H9 (cell line): ENCODE data around the gene PDZD7. TPM values are rescaled to one million over a fixed set of nuclear protein-coding genes. Genes with fewer than 3 reads are reported as not detected.

Source experiments
- DNase-seq: peaks from one replicate; pipeline ENCODE4 v3.0.0-alpha.2; 2017
- H2AFZ ChIP-seq: one replicate; pipeline ENCODE4 v1.6.1; 2013; ENCODE audit warnings: mild to moderate bottlenecking, low read length, control low read depth, moderate library complexity
- H2AK5ac ChIP-seq: 2 replicates; pipeline ENCODE4 v1.6.1; 2013; ENCODE audit warnings: low read length, control low read depth, mixed read lengths; ENCODE audit not compliant: insufficient read length
- H2BK120ac ChIP-seq: one replicate; pipeline ENCODE4 v1.6.1; 2013; ENCODE audit warnings: low read depth, mild to moderate bottlenecking, low read length, control low read depth, inconsistent platforms; ENCODE audit not compliant: poor library complexity, severe bottlenecking
- H2BK12ac ChIP-seq: 2 replicates; pipeline ENCODE4 v1.6.1; 2013; ENCODE audit warnings: low read length, control low read depth, mixed read lengths, low read depth; ENCODE audit not compliant: insufficient read length
- H2BK15ac ChIP-seq: 2 replicates; pipeline ENCODE4 v1.6.1; 2013; ENCODE audit warnings: low read depth, low read length, control low read depth
- H2BK20ac ChIP-seq: one replicate; pipeline ENCODE4 v1.6.1; 2013; ENCODE audit warnings: low read depth, mild to moderate bottlenecking, low read length, control low read depth, inconsistent platforms; ENCODE audit not compliant: poor library complexity, severe bottlenecking
- H2BK5ac ChIP-seq: 2 replicates; pipeline ENCODE4 v1.6.1; 2013; ENCODE audit warnings: low read length, control low read depth, mixed read lengths; ENCODE audit not compliant: insufficient read length
- H3K14ac ChIP-seq: 2 replicates; pipeline ENCODE4 v1.6.1; 2013; ENCODE audit warnings: low read length, control low read depth; ENCODE audit not compliant: insufficient read depth
- H3K18ac ChIP-seq: 2 replicates; pipeline ENCODE4 v1.6.1; 2013; ENCODE audit warnings: low read depth, mild to moderate bottlenecking, mixed read lengths, low read length, control low read depth; ENCODE audit not compliant: insufficient read length
- H3K23ac ChIP-seq: 2 replicates; pipeline ENCODE4 v1.6.1; 2013; ENCODE audit warnings: low read length, control low read depth, mixed read lengths, low read depth; ENCODE audit not compliant: insufficient read length
- H3K23me2 ChIP-seq: 2 replicates; pipeline ENCODE4 v1.6.1; 2013; ENCODE audit warnings: low read depth, mild to moderate bottlenecking, mixed read lengths, low read length, control low read depth; ENCODE audit not compliant: insufficient read length, poor library complexity, severe bottlenecking
- H3K27ac ChIP-seq: 2 replicates; pipeline ENCODE4 v1.5.1; 2013; ENCODE audit warnings: low read length, control low read depth, mixed read lengths, low read depth; ENCODE audit not compliant: insufficient read length
- H3K27me3 ChIP-seq: 2 replicates; pipeline ENCODE4 v1.6.1; 2013; ENCODE audit warnings: low read length, control low read depth, inconsistent platforms; ENCODE audit not compliant: insufficient read depth
- H3K4ac ChIP-seq: 2 replicates; pipeline ENCODE4 v1.6.1; 2013; ENCODE audit warnings: low read depth, mild to moderate bottlenecking, control low read depth, inconsistent platforms, low read length, moderate library complexity
- H3K4me1 ChIP-seq: 2 replicates; pipeline ENCODE4 v1.6.1; 2013; ENCODE audit warnings: low read length, control low read depth, inconsistent platforms; ENCODE audit not compliant: insufficient read depth
- H3K4me2 ChIP-seq: 2 replicates; pipeline ENCODE4 v1.6.1; 2013; ENCODE audit warnings: low read length, control low read depth, mixed read lengths; ENCODE audit not compliant: insufficient read length, insufficient read depth
- H3K56ac ChIP-seq: 2 replicates; pipeline ENCODE4 v1.6.1; 2013; ENCODE audit warnings: low read depth, mild to moderate bottlenecking, mixed read lengths, low read length, control low read depth; ENCODE audit not compliant: insufficient read length
- H3K79me1 ChIP-seq: 2 replicates; pipeline ENCODE4 v1.6.1; 2013; ENCODE audit warnings: low read depth, mild to moderate bottlenecking, moderate library complexity, low read length, control low read depth, inconsistent platforms; ENCODE audit not compliant: insufficient read depth, poor library complexity, severe bottlenecking
- H3K79me2 ChIP-seq: 2 replicates; pipeline ENCODE4 v1.6.1; 2013; ENCODE audit warnings: low read length, control low read depth, inconsistent platforms; ENCODE audit not compliant: insufficient read depth
- H3K9ac ChIP-seq: 2 replicates; pipeline ENCODE4 v1.6.1; 2013; ENCODE audit warnings: low read length, control low read depth, mixed read lengths; ENCODE audit not compliant: insufficient read length; ENCODE audit errors: extremely low read depth
- H3K9me3 ChIP-seq: one replicate; pipeline ENCODE4 v1.6.1; 2013; ENCODE audit warnings: low read depth, low read length, inconsistent platforms; ENCODE audit not compliant: control insufficient read depth
- H3T11ph ChIP-seq: one replicate; pipeline ENCODE4 v1.6.1; 2013; ENCODE audit warnings: mild to moderate bottlenecking, low read length, control low read depth, inconsistent platforms
- H4K20me1 ChIP-seq: one replicate; pipeline ENCODE4 v1.6.1; 2013; ENCODE audit not compliant: control insufficient read depth, insufficient read length, insufficient read depth
- H4K5ac ChIP-seq: 2 replicates; pipeline ENCODE4 v1.6.1; 2013; ENCODE audit warnings: low read depth, mild to moderate bottlenecking, mixed read lengths, low read length, control low read depth; ENCODE audit not compliant: insufficient read length
- H4K8ac ChIP-seq: replicated peaks from 2 replicates; pipeline ENCODE4 v1.6.1; 2013; ENCODE audit warnings: low read length, control low read depth, mixed read lengths, low read depth; ENCODE audit not compliant: insufficient read length
- H4K91ac ChIP-seq: 2 replicates; pipeline ENCODE4 v1.6.1; 2013; ENCODE audit warnings: low read depth, mild to moderate bottlenecking, moderate library complexity, mixed read lengths, low read length, control low read depth; ENCODE audit not compliant: insufficient read length
- H3K27ac Mint-ChIP-seq, 3 experiments: 2 replicates in 2 of 3; 3 replicates in 1 of 3; pipeline ENCODE4 v1.8.0; 2020 to 2021; ENCODE audit warnings: mixed read lengths in 3 of 3, mild to moderate bottlenecking in 1 of 3, moderate library complexity in 1 of 3
- H3K27me3 Mint-ChIP-seq: 2 replicates; pipeline ENCODE4 v1.8.0; 2021; ENCODE audit warnings: low read depth, mild to moderate bottlenecking, moderate library complexity, mixed read lengths
- H3K36me3 Mint-ChIP-seq, 3 experiments: 2 replicates in 2 of 3; 3 replicates in 1 of 3; pipeline ENCODE4 v1.8.0; 2020 to 2021; ENCODE audit warnings: low read depth in 3 of 3, mixed read lengths in 3 of 3; ENCODE audit not compliant: insufficient read depth in 1 of 3
- H3K4me1 Mint-ChIP-seq, 2 experiments: 2 replicates each; pipeline ENCODE4 v1.8.0; 2020; ENCODE audit warnings: mixed read lengths in 2 of 2
- H3K4me3 Mint-ChIP-seq, 2 experiments: 2 replicates in 1 of 2; 3 replicates in 1 of 2; pipeline ENCODE4 v1.8.0; 2020 to 2021; ENCODE audit warnings: mild to moderate bottlenecking in 2 of 2, mixed read lengths in 2 of 2, moderate library complexity in 1 of 2
- H3K9me3 Mint-ChIP-seq, 2 experiments: 2 replicates in 1 of 2; 3 replicates in 1 of 2; pipeline ENCODE4 v1.8.0; 2020; ENCODE audit warnings: mild to moderate bottlenecking in 2 of 2, mixed read lengths in 2 of 2, moderate library complexity in 1 of 2
- WGBS: extraction: QIAGEN DNeasy Blood & Tissue Kit; methylation state at CpG from one replicate; pipeline ENCODE4 v1.1.7; 2013; ENCODE audit warnings: missing lambda C conversion rate, low lambda C conversion rate, mixed read lengths; ENCODE audit not compliant: insufficient read length; ENCODE audit errors: extremely low coverage; 5-methylcytosine and 5-hydroxymethylcytosine counted together
- total RNA-seq: library from RNA; stranded (reverse); gene quantifications from 2 replicates; pipeline ENCODE4 v1.2.1, GENCODE V29; 2021
- TF ChIP-seq, protein P1 (sequence below): fragments of 200-600 bp; sonication (generic); conservative IDR thresholded peaks from 3 replicates; pipeline ENCODE4 v1.8.0; 2021; ENCODE audit warnings: antibody characterized with exemption, mild to moderate bottlenecking

The PDZD7 gene
- total RNA-seq, 1 experiment from 2014 or later, result 2.0 TPM

DNA sequence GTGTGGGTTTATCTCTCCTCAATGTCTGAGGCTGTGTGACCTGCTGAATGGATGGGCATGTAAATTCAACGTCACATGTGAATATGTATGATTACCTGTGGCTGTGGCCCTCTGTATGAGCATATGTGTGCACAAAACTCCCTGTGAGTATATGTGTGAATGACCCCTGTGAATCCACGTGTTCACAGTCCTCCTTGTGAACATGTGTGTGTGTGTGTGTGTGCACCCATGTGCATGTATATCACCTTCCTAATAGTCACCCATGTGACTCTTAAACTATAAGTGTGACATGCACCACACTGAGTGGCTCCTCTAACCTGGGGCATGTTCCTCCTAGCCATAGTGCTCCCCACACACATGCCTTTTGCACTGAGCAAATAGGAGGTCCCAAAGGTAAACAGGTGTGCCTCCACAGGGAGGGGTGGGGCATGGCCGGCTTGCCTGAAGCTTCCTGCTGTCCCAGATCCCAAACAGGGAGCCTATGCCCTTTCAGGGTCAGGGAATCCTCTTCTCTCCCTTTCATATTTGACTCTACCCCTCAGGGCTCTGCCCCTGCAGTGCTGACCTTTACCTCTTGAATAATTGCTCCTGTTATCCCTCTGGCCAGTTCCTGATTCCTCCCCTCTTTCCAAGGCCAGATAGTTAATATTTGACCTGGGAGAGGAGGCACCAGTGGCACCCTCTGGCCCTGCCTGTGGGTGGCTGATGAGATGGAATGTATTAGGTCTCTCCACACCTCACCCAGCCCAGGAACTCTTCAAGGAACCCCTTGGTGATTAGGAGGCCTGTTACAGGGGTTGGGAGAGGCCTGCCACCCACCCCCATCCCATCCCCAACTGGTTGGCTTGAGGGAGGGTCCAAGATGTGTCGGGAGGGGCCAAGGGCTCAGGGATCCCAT lies 59.8 kb downstream of the PDZD7 start:
- Histone ChIP-seq H2AK5ac (no peak overlapping the region), H2BK5ac (no peak overlapping the region), H3K23me2 (peaks cover 12% of the 10 kb centered on the region), H4K91ac (no peak overlapping the region), H3K4me1 (no peaks in the 10 kb centered on the region), H3T11ph (no peak overlapping the region), H2BK12ac (no peak overlapping the region), H3K4me2 (no peak overlapping the region), H3K18ac (no peak overlapping the region), H4K5ac (no peak overlapping the region), H4K8ac (no peak overlapping the region), H2BK20ac (no peak overlapping the region), H3K79me1 (no peaks in the 10 kb centered on the region), H3K23ac (no peak overlapping the region), H3K14ac (no peak overlapping the region), H2BK15ac (no peak overlapping the region), H3K27ac (no peak overlapping the region), H3K9me3 (no peaks in the 10 kb centered on the region), H3K79me2 (no peaks in the 10 kb centered on the region), H2BK120ac (no peak overlapping the region), H3K4ac (no peak overlapping the region), H4K20me1 (no peaks in the 10 kb centered on the region), H3K27me3 (no peaks in the 10 kb centered on the region), H3K9ac (no peak overlapping the region), H3K56ac (no peak overlapping the region), H2AFZ (no peak overlapping the region)
- peak overlapping the region in 1 of 3 experiments; percentile 49; a peak in 1 of 7 replicates for H3K27ac Mint-ChIP-seq
- peaks cover 32 to 34% of the 10 kb centered on the region in 2 experiments for H3K4me1 Mint-ChIP-seq
- TF ChIP-seq, protein P1, sequence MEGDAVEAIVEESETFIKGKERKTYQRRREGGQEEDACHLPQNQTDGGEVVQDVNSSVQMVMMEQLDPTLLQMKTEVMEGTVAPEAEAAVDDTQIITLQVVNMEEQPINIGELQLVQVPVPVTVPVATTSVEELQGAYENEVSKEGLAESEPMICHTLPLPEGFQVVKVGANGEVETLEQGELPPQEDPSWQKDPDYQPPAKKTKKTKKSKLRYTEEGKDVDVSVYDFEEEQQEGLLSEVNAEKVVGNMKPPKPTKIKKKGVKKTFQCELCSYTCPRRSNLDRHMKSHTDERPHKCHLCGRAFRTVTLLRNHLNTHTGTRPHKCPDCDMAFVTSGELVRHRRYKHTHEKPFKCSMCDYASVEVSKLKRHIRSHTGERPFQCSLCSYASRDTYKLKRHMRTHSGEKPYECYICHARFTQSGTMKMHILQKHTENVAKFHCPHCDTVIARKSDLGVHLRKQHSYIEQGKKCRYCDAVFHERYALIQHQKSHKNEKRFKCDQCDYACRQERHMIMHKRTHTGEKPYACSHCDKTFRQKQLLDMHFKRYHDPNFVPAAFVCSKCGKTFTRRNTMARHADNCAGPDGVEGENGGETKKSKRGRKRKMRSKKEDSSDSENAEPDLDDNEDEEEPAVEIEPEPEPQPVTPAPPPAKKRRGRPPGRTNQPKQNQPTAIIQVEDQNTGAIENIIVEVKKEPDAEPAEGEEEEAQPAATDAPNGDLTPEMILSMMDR, result no peak
- peaks cover 7% of the 10 kb centered on the region for H3K27me3 Mint-ChIP-seq
- H3K4me3 Mint-ChIP-seq, result peak overlapping the region in 1 of 2 experiments; percentile 84; a peak in 2 of 5 replicates
- peaks cover 0 to 2% (median 0%) of the 10 kb centered on the region in 3 experiments; a peak in 3 of 7 replicates for H3K36me3 Mint-ChIP-seq
- no CpG with 5 or more reads among the region's 4 CpGs for WGBS
- no peaks in the 10 kb centered on the region; a peak in 2 of 5 replicates for H3K9me3 Mint-ChIP-seq
- DNase-seq, result no peak
